Kidney epithelial cell (primary cell): ENCODE measurements around the gene TBXAS1. TPM values are rescaled to one million over a fixed set of nuclear protein-coding genes. Genes with fewer than 3 reads are reported as not detected.

Experiments used
- DNase-seq: peaks from one replicate; pipeline ENCODE4 v3.0.0-alpha.2; 2010; ENCODE audit warnings: low read depth
- H3K27me3 ChIP-seq: 2 replicates; pipeline ENCODE4 v1.6.0; 2011; ENCODE audit warnings: low read length; ENCODE audit not compliant: control insufficient read depth, insufficient read depth
- H3K36me3 ChIP-seq: 2 replicates; pipeline ENCODE4 v1.5.1; 2011; ENCODE audit warnings: low read length; ENCODE audit not compliant: control insufficient read depth, insufficient read depth
- H3K4me3 ChIP-seq: 2 replicates; pipeline ENCODE4 v1.5.1; 2011; ENCODE audit warnings: low read depth, mild to moderate bottlenecking, control low read depth, low read length
- total RNA-seq: library from RNA; depleted of rRNA; stranded (reverse); fragments of >200 nt; gene quantifications from 2 replicates; pipeline ENCODE4 v1.2.3, GENCODE V29; 2015
- TF ChIP-seq, protein P1 (sequence below): IDR thresholded peaks from 2 replicates; pipeline ENCODE4 v1.5.1; 2011; ENCODE audit warnings: mild to moderate bottlenecking, moderate library complexity, low read length, control low read depth, inconsistent platforms; ENCODE audit not compliant: insufficient read depth, poor library complexity, severe bottlenecking

The TBXAS1 gene
- total RNA-seq, 1 donor from 2014 or later, result 7.8 TPM

DNA sequence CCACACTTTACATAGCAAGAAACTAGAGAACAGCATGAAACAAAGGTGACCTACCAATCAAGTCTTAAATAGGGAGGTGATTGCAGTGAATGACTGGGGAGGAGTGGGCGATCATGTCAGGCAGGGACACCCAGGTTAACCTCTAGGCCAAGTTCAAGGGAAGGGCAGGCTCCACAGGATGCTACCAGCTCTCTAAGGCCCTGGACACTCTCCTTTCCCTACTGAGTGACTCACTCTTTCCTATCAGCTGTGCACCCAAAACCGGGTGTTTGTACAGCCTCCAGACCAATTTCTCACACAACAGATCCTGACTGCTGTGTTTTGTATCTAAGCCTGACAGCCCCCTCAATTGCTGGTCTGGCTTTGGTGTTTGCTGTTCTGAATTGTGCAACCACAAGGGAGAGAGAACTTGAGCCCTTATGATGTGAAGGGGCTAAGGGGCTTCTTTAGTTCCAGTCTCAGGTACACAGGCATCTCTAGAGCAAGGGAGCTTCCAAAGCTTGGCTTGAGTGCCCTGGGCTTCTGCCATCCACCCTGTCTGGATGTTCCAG, 107.8 kb downstream of the TBXAS1 start:
- Histone ChIP-seq H3K27me3 (no peaks in the 10 kb centered on the region), H3K4me3 (no peak overlapping the region), H3K36me3 (no peaks in the 10 kb centered on the region)
- TF ChIP-seq, protein P1, sequence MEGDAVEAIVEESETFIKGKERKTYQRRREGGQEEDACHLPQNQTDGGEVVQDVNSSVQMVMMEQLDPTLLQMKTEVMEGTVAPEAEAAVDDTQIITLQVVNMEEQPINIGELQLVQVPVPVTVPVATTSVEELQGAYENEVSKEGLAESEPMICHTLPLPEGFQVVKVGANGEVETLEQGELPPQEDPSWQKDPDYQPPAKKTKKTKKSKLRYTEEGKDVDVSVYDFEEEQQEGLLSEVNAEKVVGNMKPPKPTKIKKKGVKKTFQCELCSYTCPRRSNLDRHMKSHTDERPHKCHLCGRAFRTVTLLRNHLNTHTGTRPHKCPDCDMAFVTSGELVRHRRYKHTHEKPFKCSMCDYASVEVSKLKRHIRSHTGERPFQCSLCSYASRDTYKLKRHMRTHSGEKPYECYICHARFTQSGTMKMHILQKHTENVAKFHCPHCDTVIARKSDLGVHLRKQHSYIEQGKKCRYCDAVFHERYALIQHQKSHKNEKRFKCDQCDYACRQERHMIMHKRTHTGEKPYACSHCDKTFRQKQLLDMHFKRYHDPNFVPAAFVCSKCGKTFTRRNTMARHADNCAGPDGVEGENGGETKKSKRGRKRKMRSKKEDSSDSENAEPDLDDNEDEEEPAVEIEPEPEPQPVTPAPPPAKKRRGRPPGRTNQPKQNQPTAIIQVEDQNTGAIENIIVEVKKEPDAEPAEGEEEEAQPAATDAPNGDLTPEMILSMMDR, result no peak
- no peak for DNase-seq

DNA sequence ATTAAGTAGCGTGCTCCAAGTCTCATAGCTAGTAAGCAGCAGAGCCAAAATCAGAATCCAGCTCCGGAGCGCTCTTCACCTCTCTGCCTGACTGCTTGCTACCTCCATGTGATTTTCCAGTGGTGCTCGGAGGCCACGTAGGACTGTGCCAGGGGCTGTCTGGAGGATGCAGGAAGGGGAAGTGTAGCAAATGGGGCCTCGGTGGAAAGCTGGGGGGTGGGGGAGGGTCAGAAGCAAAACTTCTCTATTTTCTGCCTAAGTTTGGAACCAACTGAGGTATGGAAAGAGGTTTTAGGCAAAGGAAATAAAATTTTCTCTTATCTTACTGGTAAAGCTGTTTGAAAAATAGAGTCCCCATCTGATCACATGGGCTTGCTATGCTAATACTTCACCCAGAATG, 108.7 kb downstream of the TBXAS1 start:
- H3K4me3 ChIP-seq, result no peak overlapping the region
- TF ChIP-seq, protein P1, result no peak
- H3K27me3 ChIP-seq, result no peaks in the 10 kb centered on the region
- no peak for DNase-seq
- no peaks in the 10 kb centered on the region for H3K36me3 ChIP-seq

DNA sequence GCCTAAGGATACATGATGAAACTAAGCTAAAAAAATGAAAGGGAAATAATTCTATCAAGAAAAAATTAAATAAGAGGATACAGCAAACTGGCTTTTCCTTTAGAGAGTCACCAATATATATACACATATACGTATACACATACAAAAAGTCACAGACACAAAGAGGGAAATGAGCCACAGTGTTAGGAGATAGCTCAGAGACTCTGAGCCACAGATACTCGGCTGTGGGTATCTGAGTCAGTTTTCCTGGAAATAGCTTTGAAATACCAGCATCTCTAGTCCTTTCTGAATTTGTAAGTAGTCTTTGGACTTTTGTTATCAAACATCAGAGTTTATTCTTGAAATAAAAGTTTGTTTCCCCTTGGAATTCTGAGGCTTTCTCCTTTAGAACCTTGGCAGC, 111.8 kb downstream of the TBXAS1 start:
- Histone ChIP-seq H3K4me3 (no peak overlapping the region), H3K27me3 (no peaks in the 10 kb centered on the region), H3K36me3 (no peaks in the 10 kb centered on the region)
- no peak for DNase-seq
- TF ChIP-seq, protein P1, result no peak

DNA sequence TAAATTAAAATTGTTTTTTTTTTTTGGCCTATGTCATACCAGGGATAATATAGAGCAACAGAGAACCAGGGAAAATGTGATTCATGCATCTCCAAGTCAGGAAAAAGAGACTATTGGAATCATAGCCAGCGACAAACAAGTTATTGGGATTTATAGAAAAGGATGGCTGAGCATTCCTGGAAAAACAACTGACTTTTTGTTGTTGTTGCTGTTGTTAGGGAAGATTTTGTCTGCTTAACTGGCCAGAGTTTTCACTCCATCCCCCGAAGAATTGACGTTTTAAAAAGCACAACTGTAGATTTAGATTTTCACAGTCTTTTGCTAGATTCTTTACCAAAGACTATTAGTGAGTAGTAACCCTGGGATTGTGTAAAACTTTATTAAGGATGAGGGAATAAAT, 112.4 kb downstream of the TBXAS1 start:
- no peak for DNase-seq
- TF ChIP-seq, protein P1, result no peak
- no peaks in the 10 kb centered on the region for H3K36me3 ChIP-seq
- no peaks in the 10 kb centered on the region for H3K27me3 ChIP-seq
- H3K4me3 ChIP-seq, result no peak overlapping the region

DNA sequence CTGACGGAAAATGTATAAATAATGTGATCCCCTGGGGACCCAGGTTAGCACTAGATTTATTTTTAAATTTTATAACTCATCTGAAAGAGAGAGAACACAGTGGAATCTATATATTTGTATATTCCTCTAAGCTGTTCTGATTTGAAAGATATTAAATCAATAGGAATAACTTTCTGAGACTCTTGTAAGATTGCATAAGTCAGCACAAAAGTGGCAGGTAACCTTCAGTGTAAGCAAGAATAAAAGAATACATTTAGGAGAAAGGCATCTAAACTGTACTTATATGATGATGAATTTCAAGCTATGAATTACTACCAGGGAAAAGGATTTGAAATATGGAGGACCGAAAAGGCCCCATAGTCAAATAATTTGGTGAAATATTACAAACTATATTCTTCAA, 112.8 kb downstream of the TBXAS1 start:
- Histone ChIP-seq H3K36me3 (no peaks in the 10 kb centered on the region), H3K27me3 (no peaks in the 10 kb centered on the region), H3K4me3 (no peak overlapping the region)
- TF ChIP-seq, protein P1, result no peak
- no peak for DNase-seq

GRCh38 chr7:139942636-139943035, 113.6 kb downstream of the TBXAS1 start:
- TF ChIP-seq, protein P1, result no peak
- H3K36me3 ChIP-seq, result no peaks in the 10 kb centered on the region
- DNase-seq, result no peak
- no peak overlapping the region for H3K4me3 ChIP-seq
- no peaks in the 10 kb centered on the region for H3K27me3 ChIP-seq
